Neuron (in vitro differentiated cells): Measurements from ENCODE around the gene ITIH5.

Source experiments
- H2AFZ ChIP-seq: one replicate; pipeline ENCODE4 v1.6.1; 2013; ENCODE audit warnings: low read depth, mild to moderate bottlenecking, inconsistent platforms, low read length, moderate library complexity
- H3K27me3 ChIP-seq: one replicate; pipeline ENCODE4 v1.6.1; 2013; ENCODE audit warnings: low read length; ENCODE audit not compliant: insufficient read depth
- H3K36me3 ChIP-seq: one replicate; pipeline ENCODE4 v1.6.1; 2013; ENCODE audit warnings: low read length; ENCODE audit not compliant: insufficient read depth
- H3K4me1 ChIP-seq: one replicate; pipeline ENCODE4 v1.6.1; 2013; ENCODE audit warnings: low read length; ENCODE audit not compliant: insufficient read depth
- H3K4me3 ChIP-seq: 2 replicates; pipeline ENCODE4 v1.5.1; 2013; ENCODE audit warnings: mild to moderate bottlenecking, low read length, moderate library complexity
- H3K9me3 ChIP-seq: one replicate; pipeline ENCODE4 v1.6.1; 2013; ENCODE audit warnings: low read length

Gene ITIH5

DNA sequence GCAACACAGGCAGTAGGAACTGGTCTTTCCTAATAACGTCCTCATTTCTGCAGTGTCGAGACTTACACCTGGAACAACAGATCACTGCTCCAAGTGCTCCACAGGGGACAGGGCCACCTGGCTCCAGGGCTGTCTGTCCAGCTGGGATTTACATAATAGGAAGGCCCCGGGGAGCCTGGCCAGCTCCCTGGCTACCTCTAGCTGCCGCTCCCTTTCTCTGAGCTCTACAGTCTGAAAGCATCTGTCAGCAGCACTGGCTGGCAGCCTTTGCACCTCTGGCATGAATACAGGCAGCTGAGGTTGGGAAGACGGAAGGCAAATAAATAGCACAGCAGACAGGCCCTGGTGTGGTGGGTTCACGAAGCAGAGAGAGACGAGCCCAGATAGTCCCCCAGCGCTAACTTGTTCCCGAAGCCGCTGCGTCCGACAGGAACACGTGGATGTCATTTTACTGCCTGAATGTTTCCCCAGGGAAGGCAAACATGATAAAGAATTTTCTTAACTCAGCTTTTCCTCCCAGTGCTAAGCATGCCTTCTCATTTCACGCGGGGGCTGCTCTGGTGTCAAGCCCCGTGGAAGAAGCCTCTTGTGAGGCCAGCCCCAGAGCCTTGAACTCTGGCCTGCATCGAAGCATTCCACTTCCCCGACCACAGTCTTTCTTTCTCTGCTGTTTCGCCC, 105.4 kb downstream of the ITIH5 start:
- no peaks in the 10 kb centered on the region for H3K9me3 ChIP-seq
- no peaks in the 10 kb centered on the region for H3K27me3 ChIP-seq
- H3K36me3 ChIP-seq = no peaks in the 10 kb centered on the region
- H2AFZ ChIP-seq = no peak overlapping the region
- H3K4me3 ChIP-seq = no peak overlapping the region
- H3K4me1 ChIP-seq = no peaks in the 10 kb centered on the region

DNA sequence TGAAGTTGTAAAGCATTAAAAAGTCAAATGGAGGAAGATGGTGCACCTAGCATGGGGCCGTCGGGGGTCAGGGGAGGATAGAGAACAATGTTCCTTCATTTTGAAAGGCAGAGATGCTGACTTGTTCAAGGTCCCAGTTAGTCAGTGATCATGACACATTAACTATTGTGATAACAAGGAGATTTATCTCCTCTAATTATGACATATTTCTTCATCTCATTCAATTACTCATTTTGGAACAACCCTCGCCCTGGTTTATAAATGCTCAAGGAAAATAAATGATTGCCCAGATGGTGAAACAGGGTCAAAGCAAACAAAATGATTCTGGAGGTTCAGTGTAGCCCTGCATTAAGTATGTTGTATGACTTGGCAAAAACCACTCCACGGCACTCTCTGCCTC, 106.2 kb downstream of the ITIH5 start:
- Histone ChIP-seq H3K4me1 (no peaks in the 10 kb centered on the region), H3K27me3 (no peaks in the 10 kb centered on the region), H3K4me3 (no peak overlapping the region), H2AFZ (no peak overlapping the region), H3K36me3 (no peaks in the 10 kb centered on the region), H3K9me3 (no peaks in the 10 kb centered on the region)

DNA sequence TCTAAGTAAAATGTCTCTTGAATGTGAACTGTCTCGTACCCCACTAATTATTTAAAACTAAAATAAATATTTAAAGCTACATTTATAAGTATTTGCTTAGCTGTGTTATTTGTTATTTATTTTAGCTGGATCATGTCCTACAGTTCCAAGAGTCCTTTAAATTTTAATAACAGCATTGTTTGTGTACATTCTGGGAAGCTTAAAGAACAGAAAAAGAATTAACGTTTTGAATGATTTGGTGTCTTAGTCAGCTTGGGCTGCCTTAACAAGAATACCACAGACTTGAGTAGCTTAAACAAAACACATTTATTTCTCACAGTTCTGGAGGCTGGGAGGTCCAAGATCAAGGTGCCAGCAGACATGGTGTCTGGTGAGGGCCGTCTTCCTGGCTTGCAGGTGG, 107.4 kb downstream of the ITIH5 start:
- H3K36me3 ChIP-seq = no peaks in the 10 kb centered on the region
- no peak overlapping the region for H2AFZ ChIP-seq
- no peaks in the 10 kb centered on the region for H3K9me3 ChIP-seq
- no peaks in the 10 kb centered on the region for H3K27me3 ChIP-seq
- H3K4me3 ChIP-seq = no peak overlapping the region
- no peaks in the 10 kb centered on the region for H3K4me1 ChIP-seq

DNA sequence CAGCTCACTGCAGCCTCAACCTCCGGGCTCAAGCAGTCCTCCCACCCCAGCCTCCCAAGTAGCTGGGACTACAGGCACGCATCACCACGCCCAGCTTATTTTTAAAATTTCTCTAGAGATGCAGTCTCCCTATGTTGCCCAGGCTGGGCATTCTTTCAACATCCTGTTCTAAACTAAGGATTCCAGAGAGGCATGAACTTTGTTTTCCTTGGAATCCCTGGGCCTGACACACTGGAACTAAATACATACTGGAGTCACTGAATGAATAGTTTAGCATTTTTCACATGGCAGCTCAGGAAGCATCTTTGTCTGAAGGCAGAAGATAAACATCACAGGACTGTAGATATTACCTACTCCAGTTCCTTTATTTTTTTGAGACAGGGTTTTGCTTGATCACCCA, 108.7 kb downstream of the ITIH5 start:
- Histone ChIP-seq H3K4me1 (no peaks in the 10 kb centered on the region), H2AFZ (no peak overlapping the region), H3K4me3 (no peak overlapping the region), H3K36me3 (no peaks in the 10 kb centered on the region), H3K27me3 (no peaks in the 10 kb centered on the region), H3K9me3 (no peaks in the 10 kb centered on the region)

DNA sequence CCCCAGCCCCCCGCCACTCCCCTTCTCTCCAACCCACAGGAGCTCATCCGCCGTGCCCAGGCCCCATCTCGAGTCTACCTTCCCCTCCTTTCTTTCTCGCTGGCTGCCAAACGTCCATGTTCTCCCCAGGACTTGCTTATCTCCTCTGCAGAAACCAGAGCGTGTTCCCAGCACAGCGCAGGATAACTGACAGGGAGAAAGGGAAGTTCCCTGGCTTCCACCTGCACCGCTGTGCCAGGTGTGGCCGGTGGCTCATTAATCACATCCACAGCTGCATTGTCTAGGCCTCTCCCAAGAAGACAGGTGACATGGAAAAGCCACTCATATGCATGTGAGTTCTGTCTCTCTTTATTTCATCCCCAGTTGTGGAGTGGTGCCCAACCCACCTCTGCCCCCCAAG, 113.2 kb downstream of the ITIH5 start:
- no peaks in the 10 kb centered on the region for H3K36me3 ChIP-seq
- no peak overlapping the region for H2AFZ ChIP-seq
- H3K4me3 ChIP-seq = no peak overlapping the region
- no peaks in the 10 kb centered on the region for H3K4me1 ChIP-seq
- no peaks in the 10 kb centered on the region for H3K27me3 ChIP-seq
- H3K9me3 ChIP-seq = no peaks in the 10 kb centered on the region

DNA sequence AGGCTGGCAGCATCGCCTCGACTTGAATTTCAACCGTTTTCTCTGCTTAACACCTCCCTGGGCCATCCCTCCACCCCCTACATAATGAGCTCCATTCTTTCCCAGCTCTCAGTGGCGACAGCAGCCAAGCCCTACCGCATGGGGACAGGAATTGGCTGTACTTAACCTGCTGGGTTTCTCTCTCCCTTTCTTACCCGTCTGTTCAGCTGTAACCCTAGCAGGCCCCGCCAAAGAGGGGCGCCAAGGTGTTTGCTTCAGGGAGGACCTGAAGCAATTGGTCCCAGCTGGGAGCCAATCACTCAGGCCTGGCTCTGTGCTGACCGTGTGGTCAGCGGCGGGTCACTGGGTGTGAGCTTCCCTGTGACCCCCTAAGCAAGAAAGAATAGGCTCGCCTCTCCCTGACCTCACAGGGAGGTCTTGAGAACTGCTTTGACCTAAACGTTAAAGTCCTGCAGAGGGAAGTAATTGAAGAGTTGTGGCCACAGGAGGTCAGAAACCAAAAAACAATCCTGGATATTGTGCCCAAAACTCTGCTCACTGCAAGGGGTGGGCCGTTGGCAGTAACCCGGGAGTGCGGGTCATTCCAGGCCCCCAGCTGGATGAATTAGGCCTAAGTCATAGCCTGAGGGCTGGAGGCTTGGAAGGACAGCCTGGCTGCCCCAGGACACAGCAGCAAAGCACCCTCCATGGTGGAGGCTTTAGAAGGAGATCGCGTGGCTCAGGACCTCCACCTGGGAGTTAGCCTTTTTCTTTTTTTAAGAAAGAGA, 114.6 kb downstream of the ITIH5 start:
- Histone ChIP-seq H3K36me3 (no peaks in the 10 kb centered on the region), H3K27me3 (no peaks in the 10 kb centered on the region), H2AFZ (no peak overlapping the region), H3K4me1 (no peaks in the 10 kb centered on the region), H3K4me3 (no peak overlapping the region), H3K9me3 (no peaks in the 10 kb centered on the region)

DNA sequence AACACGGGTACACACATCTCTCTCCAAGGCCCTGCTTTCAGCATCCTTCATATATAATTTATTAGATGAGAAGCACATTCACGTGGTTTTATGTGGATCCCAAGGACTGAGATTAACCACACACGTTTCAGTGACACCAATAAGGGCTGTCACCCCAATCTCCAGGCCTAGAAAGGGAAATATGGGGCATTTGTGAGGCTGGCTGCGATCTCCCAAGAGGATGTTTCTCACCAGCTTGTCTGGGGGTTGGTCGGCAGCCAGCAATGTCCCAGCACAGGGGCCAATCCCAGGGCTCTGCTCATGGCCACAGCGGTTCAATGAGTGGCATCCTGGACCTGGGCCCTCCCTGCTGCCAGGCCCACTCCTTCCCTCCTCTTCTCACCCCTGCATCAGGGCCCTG, 115.5 kb downstream of the ITIH5 start:
- Histone ChIP-seq H3K36me3 (no peaks in the 10 kb centered on the region), H2AFZ (no peak overlapping the region), H3K27me3 (no peaks in the 10 kb centered on the region), H3K9me3 (no peaks in the 10 kb centered on the region), H3K4me1 (no peaks in the 10 kb centered on the region), H3K4me3 (no peak overlapping the region)

DNA sequence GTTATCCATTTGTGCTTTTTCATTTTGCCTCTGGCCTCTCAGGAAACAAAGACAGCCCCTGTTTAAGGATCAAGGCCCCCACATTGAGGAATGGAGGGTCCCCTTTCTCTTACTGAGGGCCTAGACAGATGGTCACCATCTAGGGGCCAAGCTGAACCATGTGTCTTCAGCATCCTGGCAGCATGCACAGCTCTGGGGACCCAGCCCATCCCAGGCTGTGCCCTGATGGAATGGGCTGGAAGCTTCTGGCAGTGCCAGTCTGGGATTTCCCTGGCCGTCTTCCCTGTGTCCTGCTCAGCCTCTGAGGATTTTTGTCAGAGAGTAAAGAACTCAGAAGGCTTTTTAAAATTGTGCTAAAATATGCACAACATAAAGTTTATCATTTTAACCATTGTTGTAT, 116.8 kb downstream of the ITIH5 start:
- Histone ChIP-seq H2AFZ (no peak overlapping the region), H3K36me3 (no peaks in the 10 kb centered on the region), H3K4me3 (no peak overlapping the region), H3K27me3 (no peaks in the 10 kb centered on the region), H3K4me1 (no peaks in the 10 kb centered on the region), H3K9me3 (no peaks in the 10 kb centered on the region)

DNA sequence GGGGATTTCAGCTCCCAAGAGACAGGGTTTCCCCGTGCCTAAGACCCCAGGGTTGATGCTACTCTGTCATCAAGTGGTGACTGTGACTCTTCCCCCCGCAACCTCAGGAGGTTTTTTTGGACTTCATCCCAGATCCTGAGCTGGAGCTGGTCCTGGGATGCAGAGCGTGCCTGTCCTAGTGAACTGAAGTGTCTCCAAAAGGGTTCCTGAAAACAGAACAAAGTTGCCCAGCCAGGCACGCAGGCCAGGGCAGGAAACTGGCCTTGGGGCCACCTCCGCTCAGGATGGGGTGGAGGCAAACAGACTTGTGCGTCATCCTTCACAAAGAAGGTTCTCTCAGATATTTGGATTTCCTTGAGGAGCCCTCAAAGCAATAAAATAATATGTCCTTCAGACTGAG, 118.9 kb downstream of the ITIH5 start:
- Histone ChIP-seq H3K27me3 (no peaks in the 10 kb centered on the region), H3K4me1 (no peaks in the 10 kb centered on the region), H3K36me3 (no peaks in the 10 kb centered on the region), H2AFZ (no peak overlapping the region), H3K9me3 (no peaks in the 10 kb centered on the region), H3K4me3 (no peak overlapping the region)

DNA sequence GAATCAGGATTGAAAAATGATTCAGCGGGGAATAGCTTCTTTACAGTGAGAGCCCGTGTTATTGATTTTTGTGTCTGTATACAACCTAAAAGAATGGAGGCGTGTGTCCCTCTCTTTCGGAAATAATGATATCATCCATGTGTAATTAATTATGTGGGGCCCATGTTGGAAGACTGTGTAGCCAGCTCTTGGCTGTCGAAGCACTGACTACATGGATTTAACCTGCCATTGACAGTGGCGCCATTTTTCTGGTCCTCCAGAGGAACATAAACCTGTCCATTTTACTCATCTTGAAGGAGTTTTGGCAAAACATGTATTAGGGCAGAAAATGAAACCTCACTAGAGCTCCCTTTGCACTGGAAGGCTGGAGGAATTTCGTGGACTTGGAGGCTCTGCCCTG, 119.6 kb downstream of the ITIH5 start:
- no peak overlapping the region for H2AFZ ChIP-seq
- no peak overlapping the region for H3K4me3 ChIP-seq
- no peaks in the 10 kb centered on the region for H3K4me1 ChIP-seq
- no peaks in the 10 kb centered on the region for H3K9me3 ChIP-seq
- no peaks in the 10 kb centered on the region for H3K27me3 ChIP-seq
- H3K36me3 ChIP-seq = no peaks in the 10 kb centered on the region

DNA sequence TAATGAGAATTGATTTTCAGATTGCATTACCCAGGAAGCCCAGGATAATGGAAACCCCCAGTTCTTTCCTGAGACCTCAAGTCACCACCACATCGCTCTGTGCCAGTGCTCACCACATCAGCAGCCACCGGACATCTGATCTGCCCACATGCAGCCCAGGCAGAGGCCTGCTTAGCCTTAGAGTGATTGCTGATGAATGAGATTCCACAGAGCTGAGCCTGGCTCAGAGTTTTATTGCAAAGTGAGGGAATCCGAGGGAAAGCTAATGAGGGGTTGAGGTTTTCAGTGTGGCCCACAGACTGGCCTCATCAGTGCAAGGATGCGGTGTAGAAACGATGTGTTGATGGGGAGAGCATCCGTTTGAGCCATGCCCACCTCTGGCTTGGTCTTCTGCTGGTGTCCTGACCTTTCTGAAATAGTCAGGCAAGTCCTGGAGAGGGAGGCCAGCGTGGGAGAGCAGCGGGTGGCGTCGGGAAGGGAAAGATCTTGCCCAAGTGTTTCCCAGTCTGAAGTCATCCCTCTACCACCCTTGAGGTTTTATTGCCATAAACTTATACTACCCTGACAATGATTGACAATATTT, 120.3 kb downstream of the ITIH5 start:
- Histone ChIP-seq H3K4me1 (no peaks in the 10 kb centered on the region), H3K4me3 (no peak overlapping the region), H3K36me3 (no peaks in the 10 kb centered on the region), H2AFZ (no peak overlapping the region), H3K27me3 (no peaks in the 10 kb centered on the region), H3K9me3 (no peaks in the 10 kb centered on the region)

DNA sequence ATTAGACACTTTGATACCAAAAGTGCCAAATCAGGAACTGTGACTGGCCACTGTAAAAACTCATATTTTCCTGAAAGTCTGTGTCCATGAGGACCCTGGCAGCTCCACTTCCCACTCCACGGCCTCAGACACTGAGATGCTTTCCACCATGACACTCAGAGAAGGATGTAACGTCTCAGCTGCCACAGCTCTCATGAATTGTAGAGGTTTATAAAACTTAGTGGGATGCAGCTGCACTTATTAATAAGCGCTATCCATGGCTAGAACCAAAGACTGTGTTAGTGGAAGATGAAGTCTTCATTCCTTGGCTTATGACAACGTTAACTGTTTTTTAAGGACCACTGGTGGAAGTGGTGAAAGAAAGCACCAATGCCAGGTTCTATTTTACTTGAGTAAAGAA, 121.0 kb downstream of the ITIH5 start:
- Histone ChIP-seq H3K4me3 (no peak overlapping the region), H2AFZ (no peak overlapping the region), H3K4me1 (peaks cover 2% of the 10 kb centered on the region), H3K27me3 (no peaks in the 10 kb centered on the region), H3K9me3 (no peaks in the 10 kb centered on the region), H3K36me3 (no peaks in the 10 kb centered on the region)

DNA sequence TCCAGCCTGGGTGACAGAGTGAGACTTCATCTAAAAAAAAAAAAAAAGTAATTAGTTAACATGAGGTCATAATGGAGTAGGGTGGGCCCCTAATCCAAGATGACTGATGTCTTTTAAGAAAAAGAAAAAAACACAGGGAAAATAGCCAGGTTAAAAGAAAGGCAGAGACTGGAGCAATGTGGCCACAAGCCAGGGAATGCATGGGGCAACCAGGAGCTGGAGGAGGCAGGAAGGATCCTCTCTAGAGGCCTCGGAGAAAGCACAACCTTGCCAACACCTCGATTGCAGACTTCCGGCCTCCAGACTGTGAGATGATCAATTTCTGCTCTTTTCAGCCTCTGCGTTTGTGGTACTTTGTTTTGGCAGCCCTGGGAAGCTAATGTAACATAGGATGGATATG, 121.5 kb downstream of the ITIH5 start:
- no peaks in the 10 kb centered on the region for H3K36me3 ChIP-seq
- no peak overlapping the region for H3K4me3 ChIP-seq
- no peak overlapping the region for H2AFZ ChIP-seq
- no peaks in the 10 kb centered on the region for H3K9me3 ChIP-seq
- no peaks in the 10 kb centered on the region for H3K27me3 ChIP-seq
- peaks cover 2% of the 10 kb centered on the region for H3K4me1 ChIP-seq
